Measurements from ENCODE around the gene RAB6C. TPM values are rescaled to one million over a fixed set of nuclear protein-coding genes. Genes with fewer than 3 reads are reported as not detected.
"Not testable (repeated sequence)": the region's sequence is repeated elsewhere in the genome, so short reads cannot be mapped to it uniquely, and the experiment has no call there.

RAB6C gene
- polyA plus RNA-seq (ENCODE audit: insufficient read length in 3 of 3) = 1 to 10 TPM in 1 of 3 donors, under 1 TPM in 1, not detected in 1; 0.64 to 1.3 TPM

GRCh38 chr2:129979629-129980155 lies at the start of gene RAB6C:
TSS of gene RAB6C (plus strand) at chr2:129979666. CDS start at chr2:129980116, 450 bp downstream.
- DNase-seq (ENCODE audit: low read depth in 3 of 3, low spot score in 2 of 3) = peak in 2 of 3 donors; percentile 1 to 15

GRCh38 chr2:129930451-129930850 lies 49.0 kb upstream of the RAB6C start:
- no peak for DNase-seq (ENCODE audit: low read depth in 3 of 3, low spot score in 2 of 3)

- not testable (repeated sequence) for DNase-seq (ENCODE audit: low read depth in 3 of 3, low spot score in 2 of 3)
Measured at GRCh38 chr2:129933387-129933786, 46.1 kb upstream of the RAB6C start.

- no peak for DNase-seq (ENCODE audit: low read depth in 3 of 3, low spot score in 2 of 3)
Measured at GRCh38 chr2:129934044-129934822, 45.2 kb upstream of the RAB6C start.

- DNase-seq (ENCODE audit: low read depth in 3 of 3, low spot score in 2 of 3) = no peak
Measured at GRCh38 chr2:129935118-129935517, 44.3 kb upstream of the RAB6C start.

- no peak for DNase-seq (ENCODE audit: low read depth in 3 of 3, low spot score in 2 of 3)
Measured at GRCh38 chr2:129936334-129936934, 43.0 kb upstream of the RAB6C start.

- DNase-seq (ENCODE audit: low read depth in 3 of 3, low spot score in 2 of 3) = not testable (repeated sequence)
Measured at GRCh38 chr2:129938850-129939471, 40.5 kb upstream of the RAB6C start.

- DNase-seq (ENCODE audit: low read depth in 3 of 3, low spot score in 2 of 3) = not testable (repeated sequence)
Measured at GRCh38 chr2:129943456-129943855, 36.0 kb upstream of the RAB6C start.

GRCh38 chr2:129945557-129945956 lies 33.9 kb upstream of the RAB6C start:
- DNase-seq (ENCODE audit: low read depth in 3 of 3, low spot score in 2 of 3) = no peak

- DNase-seq (ENCODE audit: low read depth in 3 of 3, low spot score in 2 of 3) = not testable (repeated sequence)
Measured at GRCh38 chr2:129947712-129948111, 31.8 kb upstream of the RAB6C start.

GRCh38 chr2:129956171-129956570 lies 23.3 kb upstream of the RAB6C start:
- not testable (repeated sequence) for DNase-seq (ENCODE audit: low read depth in 3 of 3, low spot score in 2 of 3)

GRCh38 chr2:129957891-129958290 lies 21.6 kb upstream of the RAB6C start:
- no peak for DNase-seq (ENCODE audit: low read depth in 3 of 3, low spot score in 2 of 3)

- not testable (repeated sequence) for DNase-seq (ENCODE audit: low read depth in 3 of 3, low spot score in 2 of 3)
Measured at GRCh38 chr2:129958736-129959135, 20.7 kb upstream of the RAB6C start.

GRCh38 chr2:129968605-129969004 lies 10.9 kb upstream of the RAB6C start:
- not testable (repeated sequence) for DNase-seq (ENCODE audit: low read depth in 3 of 3, low spot score in 2 of 3)

GRCh38 chr2:129975016-129975774 lies 4.3 kb upstream of the RAB6C start:
- no peak for DNase-seq (ENCODE audit: low read depth in 3 of 3, low spot score in 2 of 3)

GRCh38 chr2:129976969-129977368 lies 2.5 kb upstream of the RAB6C start:
- not testable (repeated sequence) for DNase-seq (ENCODE audit: low read depth in 3 of 3, low spot score in 2 of 3)

- DNase-seq (ENCODE audit: low read depth in 3 of 3, low spot score in 2 of 3) = no peak
Measured at GRCh38 chr2:129977986-129978385, 1.5 kb upstream of the RAB6C start.

GRCh38 chr2:129980246-129980645 lies 780 bp downstream of the RAB6C start:
- not testable (repeated sequence) for DNase-seq (ENCODE audit: low read depth in 3 of 3, low spot score in 2 of 3)

- DNase-seq (ENCODE audit: low read depth in 3 of 3, low spot score in 2 of 3) = not testable (repeated sequence)
Measured at GRCh38 chr2:129981689-129982088, 2.2 kb downstream of the RAB6C start.

- DNase-seq (ENCODE audit: low read depth in 3 of 3, low spot score in 2 of 3) = no peak
Measured at GRCh38 chr2:129984426-129984825, 5.0 kb downstream of the RAB6C start.

Measured in right renal cortex interstitium (tissue), 3 donors.